Ishikawa (cell line): Measurements from ENCODE around the gene GLP2R.

Source experiments
- CEBPB ChIP-seq: IDR thresholded peaks from 2 replicates; pipeline ENCODE4 v1.6.1; 2012
- CREB1 ChIP-seq: IDR thresholded peaks from 2 replicates; pipeline ENCODE4 v1.6.1; 2012; ENCODE audit warnings: low read depth
- EGR1 ChIP-seq: IDR thresholded peaks from 2 replicates; pipeline ENCODE4 v1.6.1; 2012
- EP300 ChIP-seq: IDR thresholded peaks from 2 replicates; pipeline ENCODE4 v1.6.1; 2012; ENCODE audit warnings: borderline replicate concordance
- FOXM1 ChIP-seq: IDR thresholded peaks from 2 replicates; pipeline ENCODE4 v1.6.1; 2012; ENCODE audit warnings: low read depth, borderline replicate concordance
- NFIC ChIP-seq: IDR thresholded peaks from 2 replicates; pipeline ENCODE4 v1.6.1; 2012
- RAD21 ChIP-seq: IDR thresholded peaks from 2 replicates; pipeline ENCODE4 v1.6.1; 2012; ENCODE audit warnings: low read depth
- TAF1 ChIP-seq: IDR thresholded peaks from 2 replicates; pipeline ENCODE4 v1.6.1; 2012; ENCODE audit warnings: low read depth, mild to moderate bottlenecking
- TCF12 ChIP-seq: IDR thresholded peaks from 2 replicates; pipeline ENCODE4 v1.6.1; 2012; ENCODE audit warnings: low read depth
- TEAD4 ChIP-seq: IDR thresholded peaks from 2 replicates; pipeline ENCODE4 v1.6.1; 2012
- YY1 ChIP-seq: IDR thresholded peaks from 2 replicates; pipeline ENCODE4 v1.6.1; 2012; ENCODE audit warnings: low read depth
- ZBTB7A ChIP-seq: IDR thresholded peaks from 2 replicates; pipeline ENCODE4 v1.6.1; 2012; ENCODE audit warnings: low read depth
- TF ChIP-seq, protein P1 (sequence below): IDR thresholded peaks from 2 replicates; pipeline ENCODE4 v1.6.1; 2012
- TF ChIP-seq, protein P2 (sequence below): IDR thresholded peaks from 2 replicates; pipeline ENCODE4 v1.6.1; 2012
- TF ChIP-seq, protein P3 (sequence below): IDR thresholded peaks from 2 replicates; pipeline ENCODE4 v1.6.1; 2012; ENCODE audit warnings: low read depth, mild to moderate bottlenecking

GLP2R gene

DNA sequence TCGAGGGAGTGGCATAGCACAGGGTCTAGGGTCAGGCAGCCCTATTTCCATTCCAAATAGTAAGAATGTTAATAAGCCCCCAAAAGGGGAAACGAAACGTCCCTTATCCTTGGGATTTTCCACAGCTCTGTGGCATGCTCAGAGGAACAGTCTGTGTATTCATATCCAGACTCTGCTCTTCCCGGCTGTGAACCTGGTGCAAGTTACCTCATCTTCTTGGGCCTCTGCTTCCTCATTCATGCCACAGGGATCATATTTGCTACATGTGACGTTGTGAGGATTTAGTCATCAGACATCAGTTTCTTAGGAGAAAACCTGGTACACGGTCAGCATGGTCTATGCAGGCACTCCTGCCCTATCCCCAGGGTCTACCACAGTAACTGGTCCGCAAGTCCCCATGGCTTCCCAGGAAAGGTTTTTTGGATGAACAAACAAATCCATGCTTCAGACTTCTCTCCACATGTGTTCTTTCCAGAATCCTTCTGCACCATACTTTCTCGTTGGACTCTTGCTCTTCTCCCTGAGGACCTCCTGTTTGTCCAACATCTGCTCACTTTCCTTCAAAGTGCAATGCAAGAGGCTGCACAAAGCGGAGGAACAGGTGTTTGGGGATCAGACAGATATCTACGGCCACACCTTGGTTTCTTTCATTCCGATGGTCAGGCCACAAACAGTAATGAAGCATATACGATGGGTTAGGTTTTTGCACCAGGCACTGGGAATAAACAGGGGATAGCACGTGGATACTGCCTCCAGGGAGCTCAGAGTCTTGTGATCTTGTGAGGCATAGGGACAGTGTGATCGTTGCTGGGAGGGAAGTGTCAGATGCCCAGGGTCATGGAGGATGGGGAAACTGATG is 17.7 kb downstream of the GLP2R start:
- no peak for TF ChIP-seq EGR1
- TF ChIP-seq, protein P1, sequence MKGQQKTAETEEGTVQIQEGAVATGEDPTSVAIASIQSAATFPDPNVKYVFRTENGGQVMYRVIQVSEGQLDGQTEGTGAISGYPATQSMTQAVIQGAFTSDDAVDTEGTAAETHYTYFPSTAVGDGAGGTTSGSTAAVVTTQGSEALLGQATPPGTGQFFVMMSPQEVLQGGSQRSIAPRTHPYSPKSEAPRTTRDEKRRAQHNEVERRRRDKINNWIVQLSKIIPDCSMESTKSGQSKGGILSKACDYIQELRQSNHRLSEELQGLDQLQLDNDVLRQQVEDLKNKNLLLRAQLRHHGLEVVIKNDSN, result no peak
- no peak for TF ChIP-seq ZBTB7A
- TF ChIP-seq CREB1, result no peak
- TF ChIP-seq TAF1, result no peak
- no peak for TF ChIP-seq YY1
- no peak for TF ChIP-seq EP300
- TF ChIP-seq TEAD4, result no peak
- TF ChIP-seq TCF12, result no peak
- no peak for TF ChIP-seq RAD21
- TF ChIP-seq FOXM1, result no peak
- no peak for TF ChIP-seq NFIC
- TF ChIP-seq, protein P2, sequence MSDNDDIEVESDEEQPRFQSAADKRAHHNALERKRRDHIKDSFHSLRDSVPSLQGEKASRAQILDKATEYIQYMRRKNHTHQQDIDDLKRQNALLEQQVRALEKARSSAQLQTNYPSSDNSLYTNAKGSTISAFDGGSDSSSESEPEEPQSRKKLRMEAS, result no peak
- TF ChIP-seq, protein P3, sequence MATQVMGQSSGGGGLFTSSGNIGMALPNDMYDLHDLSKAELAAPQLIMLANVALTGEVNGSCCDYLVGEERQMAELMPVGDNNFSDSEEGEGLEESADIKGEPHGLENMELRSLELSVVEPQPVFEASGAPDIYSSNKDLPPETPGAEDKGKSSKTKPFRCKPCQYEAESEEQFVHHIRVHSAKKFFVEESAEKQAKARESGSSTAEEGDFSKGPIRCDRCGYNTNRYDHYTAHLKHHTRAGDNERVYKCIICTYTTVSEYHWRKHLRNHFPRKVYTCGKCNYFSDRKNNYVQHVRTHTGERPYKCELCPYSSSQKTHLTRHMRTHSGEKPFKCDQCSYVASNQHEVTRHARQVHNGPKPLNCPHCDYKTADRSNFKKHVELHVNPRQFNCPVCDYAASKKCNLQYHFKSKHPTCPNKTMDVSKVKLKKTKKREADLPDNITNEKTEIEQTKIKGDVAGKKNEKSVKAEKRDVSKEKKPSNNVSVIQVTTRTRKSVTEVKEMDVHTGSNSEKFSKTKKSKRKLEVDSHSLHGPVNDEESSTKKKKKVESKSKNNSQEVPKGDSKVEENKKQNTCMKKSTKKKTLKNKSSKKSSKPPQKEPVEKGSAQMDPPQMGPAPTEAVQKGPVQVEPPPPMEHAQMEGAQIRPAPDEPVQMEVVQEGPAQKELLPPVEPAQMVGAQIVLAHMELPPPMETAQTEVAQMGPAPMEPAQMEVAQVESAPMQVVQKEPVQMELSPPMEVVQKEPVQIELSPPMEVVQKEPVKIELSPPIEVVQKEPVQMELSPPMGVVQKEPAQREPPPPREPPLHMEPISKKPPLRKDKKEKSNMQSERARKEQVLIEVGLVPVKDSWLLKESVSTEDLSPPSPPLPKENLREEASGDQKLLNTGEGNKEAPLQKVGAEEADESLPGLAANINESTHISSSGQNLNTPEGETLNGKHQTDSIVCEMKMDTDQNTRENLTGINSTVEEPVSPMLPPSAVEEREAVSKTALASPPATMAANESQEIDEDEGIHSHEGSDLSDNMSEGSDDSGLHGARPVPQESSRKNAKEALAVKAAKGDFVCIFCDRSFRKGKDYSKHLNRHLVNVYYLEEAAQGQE, result no peak
- no peak for TF ChIP-seq CEBPB

DNA sequence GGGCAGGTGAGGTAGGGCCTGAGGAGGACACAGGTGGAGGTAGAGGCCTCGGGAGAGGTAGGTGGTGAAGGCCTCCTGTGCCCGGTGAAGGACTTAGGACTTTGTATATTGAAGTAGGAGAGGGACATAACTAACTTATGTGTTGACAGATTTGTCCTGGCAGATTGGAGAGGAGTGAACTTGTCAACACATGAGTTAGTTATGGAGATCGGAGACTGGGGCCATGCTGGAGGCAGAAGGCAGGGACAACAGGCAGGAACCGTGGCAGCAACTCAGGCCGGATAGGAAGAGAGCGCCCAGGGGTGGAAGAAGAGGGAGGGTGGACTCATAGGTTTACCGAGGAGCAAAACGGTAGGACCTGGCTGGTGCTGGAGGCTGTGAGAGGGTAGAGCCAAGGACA is 18.4 kb downstream of the GLP2R start:
- TF ChIP-seq RAD21, result no peak
- TF ChIP-seq, protein P3, result no peak
- TF ChIP-seq CREB1, result no peak
- TF ChIP-seq EGR1, result no peak
- TF ChIP-seq, protein P1, result no peak
- no peak for TF ChIP-seq EP300
- TF ChIP-seq FOXM1, result no peak
- no peak for TF ChIP-seq YY1
- no peak for TF ChIP-seq ZBTB7A
- no peak for TF ChIP-seq TEAD4
- TF ChIP-seq CEBPB, result no peak
- TF ChIP-seq, protein P2, result no peak
- no peak for TF ChIP-seq TAF1

DNA sequence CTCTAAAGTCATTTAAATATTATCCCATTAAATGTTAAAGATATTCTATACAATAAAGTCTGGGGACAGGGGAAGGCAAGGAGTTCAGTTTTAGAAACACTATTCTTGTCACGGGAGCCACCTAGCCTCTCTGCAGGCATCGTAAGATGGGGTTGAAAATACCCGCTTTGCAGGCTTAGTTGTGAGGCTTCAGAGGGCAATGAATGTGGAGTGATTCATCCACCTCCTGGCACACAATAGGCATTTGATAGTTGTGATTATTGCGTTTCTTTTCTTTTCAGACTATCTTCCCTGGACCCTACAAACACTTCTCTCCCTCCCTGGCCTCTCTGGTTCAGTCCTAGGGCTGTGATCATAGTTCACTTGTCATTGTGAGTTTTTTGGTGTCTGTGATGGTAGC is 19.6 kb downstream of the GLP2R start:
- TF ChIP-seq TEAD4, result no peak
- TF ChIP-seq NFIC, result no peak
- no peak for TF ChIP-seq EGR1
- TF ChIP-seq TAF1, result no peak
- TF ChIP-seq ZBTB7A, result no peak
- TF ChIP-seq CREB1, result no peak
- TF ChIP-seq, protein P3, result no peak
- TF ChIP-seq CEBPB, result no peak
- TF ChIP-seq RAD21, result no peak
- no peak for TF ChIP-seq FOXM1

DNA sequence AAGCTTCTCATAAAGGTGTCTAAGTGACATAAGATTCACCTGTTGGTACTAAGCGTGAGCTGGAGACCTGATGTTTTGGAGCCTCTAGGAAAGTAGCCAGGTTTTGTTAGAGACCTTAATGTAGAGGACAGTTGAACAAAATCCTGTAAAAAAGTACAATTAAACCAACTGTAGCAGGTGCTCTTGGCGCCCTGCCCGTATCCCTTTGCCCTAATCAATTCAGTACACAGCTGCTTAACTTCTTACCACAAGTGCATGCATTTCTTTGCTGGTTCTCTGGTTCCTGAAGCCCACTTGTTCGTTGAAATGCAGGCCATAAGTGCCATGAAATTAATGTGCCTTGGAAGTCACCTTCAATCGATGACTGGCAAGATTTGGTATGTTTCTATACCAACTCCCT is 24.4 kb downstream of the GLP2R start:
- TF ChIP-seq EP300, result no peak
- TF ChIP-seq ZBTB7A, result no peak
- TF ChIP-seq, protein P2, result no peak
- no peak for TF ChIP-seq YY1
- TF ChIP-seq, protein P3, result no peak
- no peak for TF ChIP-seq TEAD4
